GM13977 (cell line): Measurements from ENCODE around the gene DDX42.

ENCODE experiments used
- DNase-seq: peaks from one replicate; pipeline ENCODE4 v3.0.0; 2012; ENCODE audit warnings: low spot score
- in situ Hi-C: fragments of 300-500 bp; cut with MboI; formaldehyde crosslinking; loops from one replicate; pipeline ENCODE4 v1.12.0; 2022; ENCODE audit warnings: low sequenced_read_pairs, low pct_unique_long_range_greater_than_20kb, mixed read lengths, inconsistent platforms; ENCODE audit not compliant: unreplicated experiment
- TF ChIP-seq, protein P1 (sequence below): IDR thresholded peaks from 2 replicates; pipeline ENCODE4 v1.5.1; 2012; ENCODE audit warnings: mild to moderate bottlenecking, control low read depth; ENCODE audit not compliant: insufficient read depth; ENCODE audit errors: extremely low read depth, missing control alignments

DDX42 gene

DNA sequence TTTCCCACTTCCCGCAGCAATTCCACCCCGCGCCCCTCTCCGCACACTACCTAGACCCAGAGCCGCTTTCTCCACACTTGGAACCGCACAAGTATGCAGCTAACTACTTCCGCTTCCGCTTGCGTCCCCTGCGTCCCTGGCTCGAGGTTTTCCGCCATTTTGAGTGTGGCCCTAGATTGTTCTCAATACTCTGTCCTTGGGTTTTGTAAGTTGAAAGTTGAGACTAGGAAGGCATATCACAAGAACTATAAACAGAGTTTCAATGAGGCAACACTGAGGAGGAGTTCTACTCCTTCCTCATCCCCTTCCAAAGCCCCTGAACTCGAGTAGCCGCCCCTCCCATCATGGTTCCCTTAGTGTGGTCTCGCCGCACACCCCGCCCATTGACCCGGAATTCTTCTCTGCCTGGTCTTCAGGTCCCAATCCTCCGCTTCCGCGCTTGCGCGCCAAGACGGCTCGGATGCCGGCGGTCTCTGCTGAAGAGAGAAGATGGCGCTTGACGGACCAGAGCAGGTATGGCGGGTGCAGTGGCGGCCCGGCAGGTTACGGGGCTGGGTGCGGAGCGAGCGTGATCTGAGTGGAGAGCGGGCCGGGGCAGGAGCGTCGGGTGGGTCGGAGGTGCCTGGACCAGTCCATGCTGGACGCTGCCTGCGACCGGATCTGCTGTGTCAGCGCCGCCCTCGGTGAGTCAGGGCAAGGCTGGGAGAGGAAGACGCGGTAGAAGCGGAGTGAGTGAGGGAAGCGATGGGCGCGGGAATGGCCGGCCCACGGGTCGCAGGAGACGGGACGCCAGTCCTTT is 53.2 kb downstream of the DDX42 start, which contains the start of the genes FTSJ3 and PSMC5:
TSS of gene FTSJ3 (minus strand) at position 662 of the 799 bp plus-strand sequence. CDS start 761 bp downstream, outside the sequence.
TSS of gene PSMC5 (plus strand) at position 430 of the 799 bp plus-strand sequence. CDS start at position 490, 60 bp downstream.
- peak; percentile 91 for DNase-seq
- TF ChIP-seq, protein P1, sequence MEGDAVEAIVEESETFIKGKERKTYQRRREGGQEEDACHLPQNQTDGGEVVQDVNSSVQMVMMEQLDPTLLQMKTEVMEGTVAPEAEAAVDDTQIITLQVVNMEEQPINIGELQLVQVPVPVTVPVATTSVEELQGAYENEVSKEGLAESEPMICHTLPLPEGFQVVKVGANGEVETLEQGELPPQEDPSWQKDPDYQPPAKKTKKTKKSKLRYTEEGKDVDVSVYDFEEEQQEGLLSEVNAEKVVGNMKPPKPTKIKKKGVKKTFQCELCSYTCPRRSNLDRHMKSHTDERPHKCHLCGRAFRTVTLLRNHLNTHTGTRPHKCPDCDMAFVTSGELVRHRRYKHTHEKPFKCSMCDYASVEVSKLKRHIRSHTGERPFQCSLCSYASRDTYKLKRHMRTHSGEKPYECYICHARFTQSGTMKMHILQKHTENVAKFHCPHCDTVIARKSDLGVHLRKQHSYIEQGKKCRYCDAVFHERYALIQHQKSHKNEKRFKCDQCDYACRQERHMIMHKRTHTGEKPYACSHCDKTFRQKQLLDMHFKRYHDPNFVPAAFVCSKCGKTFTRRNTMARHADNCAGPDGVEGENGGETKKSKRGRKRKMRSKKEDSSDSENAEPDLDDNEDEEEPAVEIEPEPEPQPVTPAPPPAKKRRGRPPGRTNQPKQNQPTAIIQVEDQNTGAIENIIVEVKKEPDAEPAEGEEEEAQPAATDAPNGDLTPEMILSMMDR, result peak; percentile 77
- in situ Hi-C loops, result loop anchor here (25.0 kb wide), 1 partner anchor 390 kb away; the partner anchor contains the start of gene CYB561

DNA sequence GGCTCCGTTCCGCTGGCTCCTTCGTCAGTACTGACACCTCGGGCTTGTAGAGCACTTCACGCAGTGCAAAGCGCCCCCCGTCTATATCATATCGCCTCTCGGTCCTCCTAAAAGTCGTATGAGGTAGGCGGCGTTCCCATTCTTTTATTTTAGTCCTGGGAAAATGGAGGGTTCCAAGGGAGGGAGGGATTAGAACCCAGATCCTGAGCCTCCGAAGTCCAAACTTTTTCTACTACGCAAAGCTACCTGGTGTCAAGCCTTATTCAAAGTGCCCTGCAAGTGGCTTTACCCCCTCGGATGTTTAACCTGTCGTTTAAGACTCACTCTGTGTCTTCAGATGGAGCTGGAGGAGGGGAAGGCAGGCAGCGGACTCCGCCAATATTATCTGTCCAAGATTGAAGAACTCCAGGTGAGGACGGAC is 53.8 kb downstream of the DDX42 start:
- in situ Hi-C loops, result loop anchor here (25.0 kb wide), 1 partner anchor 391 kb away; the partner anchor contains the start of gene CYB561
- TF ChIP-seq, protein P1, result no peak
- no peak for DNase-seq

DNA sequence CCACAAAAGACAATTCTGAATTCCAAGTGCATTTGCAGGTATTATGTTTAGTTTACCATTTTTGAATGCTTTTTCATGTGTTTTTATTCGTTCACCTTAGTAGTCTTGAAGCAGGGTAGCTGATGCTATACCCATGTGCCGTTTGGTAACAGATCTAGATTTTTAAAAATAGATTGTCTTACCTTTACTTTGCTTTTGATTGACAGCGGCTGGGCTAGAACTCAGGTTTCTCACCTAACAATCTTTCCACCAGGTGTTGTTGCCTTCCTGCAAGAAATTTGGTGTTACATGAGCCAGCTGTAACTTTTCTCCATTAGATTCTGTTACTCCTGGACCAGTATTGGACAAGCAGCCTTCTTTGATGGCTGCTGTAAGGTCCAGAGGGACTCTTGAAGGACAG is 55.0 kb downstream of the DDX42 start:
- no peak for DNase-seq
- TF ChIP-seq, protein P1, result no peak
- in situ Hi-C loops, result loop anchor here (25.0 kb wide), 1 partner anchor 392 kb away; the partner anchor contains the start of gene CYB561

DNA sequence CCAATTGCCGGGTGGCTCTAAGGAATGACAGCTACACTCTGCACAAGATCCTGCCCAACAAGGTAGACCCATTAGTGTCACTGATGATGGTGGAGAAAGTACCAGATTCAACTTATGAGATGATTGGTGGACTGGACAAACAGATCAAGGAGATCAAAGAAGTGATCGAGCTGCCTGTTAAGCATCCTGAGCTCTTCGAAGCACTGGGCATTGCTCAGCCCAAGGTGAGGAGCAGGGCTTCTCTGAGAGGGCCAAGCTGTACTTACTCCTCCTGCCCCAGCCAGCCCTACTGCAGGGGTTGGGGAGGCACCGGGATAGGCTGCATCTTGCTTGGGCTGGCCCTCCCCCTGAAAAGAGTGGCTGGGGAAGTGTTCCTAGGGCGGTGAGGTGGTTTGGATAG is 56.3 kb downstream of the DDX42 start:
- in situ Hi-C loops, result loop anchor here (25.0 kb wide), 1 partner anchor 393 kb away; the partner anchor contains the start of gene CYB561
- DNase-seq, result no peak
- TF ChIP-seq, protein P1, result no peak

DNA sequence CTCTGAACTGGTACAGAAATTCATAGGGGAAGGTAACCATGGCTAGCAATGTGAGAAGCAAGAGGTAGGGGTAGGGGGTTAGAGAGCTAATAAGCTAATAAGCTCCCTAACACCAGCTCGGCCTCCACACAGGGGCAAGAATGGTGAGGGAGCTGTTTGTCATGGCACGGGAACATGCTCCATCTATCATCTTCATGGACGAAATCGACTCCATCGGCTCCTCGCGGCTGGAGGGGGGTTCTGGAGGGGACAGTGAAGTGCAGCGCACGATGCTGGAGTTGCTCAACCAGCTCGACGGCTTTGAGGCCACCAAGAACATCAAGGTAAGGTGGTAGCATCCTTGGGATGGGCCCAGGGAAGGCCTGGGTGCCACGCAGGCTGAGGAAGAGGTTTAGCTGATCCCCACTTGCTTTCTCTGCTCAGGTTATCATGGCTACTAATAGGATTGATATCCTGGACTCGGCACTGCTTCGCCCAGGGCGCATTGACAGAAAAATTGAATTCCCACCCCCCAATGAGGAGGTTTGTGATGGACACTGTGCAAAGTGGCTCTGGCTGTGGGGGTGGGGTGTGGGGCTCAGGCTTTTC is 57.0 kb downstream of the DDX42 start:
- DNase-seq, result no peak
- TF ChIP-seq, protein P1, result no peak
- in situ Hi-C loops, result loop anchor here (25.0 kb wide), 1 partner anchor 394 kb away; the partner anchor contains the start of gene CYB561

DNA sequence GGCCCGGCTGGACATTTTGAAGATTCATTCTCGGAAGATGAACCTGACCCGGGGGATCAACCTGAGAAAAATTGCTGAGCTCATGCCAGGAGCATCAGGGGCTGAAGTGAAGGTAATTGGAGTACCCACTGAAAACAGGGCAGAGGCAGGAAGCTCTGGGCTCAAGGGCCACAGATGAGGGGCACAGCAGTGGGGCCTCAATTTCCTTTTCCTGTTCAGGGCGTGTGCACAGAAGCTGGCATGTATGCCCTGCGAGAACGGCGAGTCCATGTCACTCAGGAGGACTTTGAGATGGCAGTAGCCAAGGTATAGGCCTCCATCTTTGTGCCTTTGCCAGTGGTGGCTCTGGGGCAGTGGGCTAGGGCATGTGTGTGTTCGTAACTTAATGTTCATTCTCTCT is 57.5 kb downstream of the DDX42 start:
- TF ChIP-seq, protein P1, result no peak
- DNase-seq, result no peak
- in situ Hi-C loops, result loop anchor here (25.0 kb wide), 1 partner anchor 394 kb away; the partner anchor contains the start of gene CYB561
